HFF-Myc (cell line): ENCODE data around the gene NPRL2.

Experiments used
- DNase-seq: peaks from one replicate; pipeline ENCODE4 v3.0.0-alpha.2; 2011; ENCODE audit warnings: low read depth; ENCODE audit errors: extremely low read depth
- H3K4me3 ChIP-seq: replicated peaks from 2 replicates; pipeline ENCODE4 v1.5.1; 2011; ENCODE audit warnings: low read depth, mild to moderate bottlenecking, control low read depth, low read length
- CTCF ChIP-seq: IDR thresholded peaks from 2 replicates; pipeline ENCODE4 v1.5.1; 2012; ENCODE audit warnings: mild to moderate bottlenecking, low read depth, low read length, control low read depth; ENCODE audit errors: missing control alignments

The NPRL2 gene

GRCh38 chr3:50323614-50324199 is 26.9 kb downstream of the NPRL2 start:
- no peak for DNase-seq
- no peak overlapping the region for H3K4me3 ChIP-seq
- no peak for TF ChIP-seq CTCF

GRCh38 chr3:50323092-50323600 is 27.4 kb downstream of the NPRL2 start:
- H3K4me3 ChIP-seq: no peak overlapping the region
- no peak for DNase-seq
- no peak for TF ChIP-seq CTCF

- H3K4me3 ChIP-seq: peak within 1 kb of the TSS; percentile 86
Measured at GRCh38 chr3:50322386-50323091, 28.0 kb downstream of the NPRL2 start, which contains the start of gene HYAL2. TSS of gene HYAL2 (minus strand) at chr3:50322745. CDS start at chr3:50320489, 2,256 bp downstream.

GRCh38 chr3:50322115-50322385 is 28.5 kb downstream of the NPRL2 start:
- no peak for TF ChIP-seq CTCF
- peak overlapping the region; percentile 86 for H3K4me3 ChIP-seq
- no peak for DNase-seq

More at GRCh38 chr3:50322386-50323091, 28.0 kb downstream of the NPRL2 start, which contains the start of gene HYAL2:
- no peak for DNase-seq
- no peak for TF ChIP-seq CTCF

- peak overlapping the region; percentile 86 for H3K4me3 ChIP-seq
- no peak for DNase-seq
- peak; percentile 39 for TF ChIP-seq CTCF
Measured at GRCh38 chr3:50321336-50322114, 29.1 kb downstream of the NPRL2 start.

GRCh38 chr3:50320853-50321335 is 29.7 kb downstream of the NPRL2 start:
- TF ChIP-seq CTCF: no peak
- H3K4me3 ChIP-seq: peak overlapping the region; percentile 86
- no peak for DNase-seq
